Measurements from ENCODE around the gene CITED2.

- TF ChIP-seq CTCF (IDR thresholded peaks at IDR 0.05 in 4 of 5, conservative IDR thresholded peaks at IDR 0.05 in 1 of 5) (no peak), POLR2A (IDR thresholded peaks at IDR 0.05) (no peak)
Observed at GRCh38 chr6:139367810-139368351, 6.6 kb downstream of the CITED2 start.
